ENCODE data around the gene CTNNA2.

Gene CTNNA2

GRCh38 chr2:79757526-79757925 is 244.7 kb downstream of the CTNNA2 start:
- CTCF ChIA-PET = no interaction called here
- DNase-seq (ENCODE audit: extremely low spot score) = no peak
- TF ChIP-seq, protein P1, sequence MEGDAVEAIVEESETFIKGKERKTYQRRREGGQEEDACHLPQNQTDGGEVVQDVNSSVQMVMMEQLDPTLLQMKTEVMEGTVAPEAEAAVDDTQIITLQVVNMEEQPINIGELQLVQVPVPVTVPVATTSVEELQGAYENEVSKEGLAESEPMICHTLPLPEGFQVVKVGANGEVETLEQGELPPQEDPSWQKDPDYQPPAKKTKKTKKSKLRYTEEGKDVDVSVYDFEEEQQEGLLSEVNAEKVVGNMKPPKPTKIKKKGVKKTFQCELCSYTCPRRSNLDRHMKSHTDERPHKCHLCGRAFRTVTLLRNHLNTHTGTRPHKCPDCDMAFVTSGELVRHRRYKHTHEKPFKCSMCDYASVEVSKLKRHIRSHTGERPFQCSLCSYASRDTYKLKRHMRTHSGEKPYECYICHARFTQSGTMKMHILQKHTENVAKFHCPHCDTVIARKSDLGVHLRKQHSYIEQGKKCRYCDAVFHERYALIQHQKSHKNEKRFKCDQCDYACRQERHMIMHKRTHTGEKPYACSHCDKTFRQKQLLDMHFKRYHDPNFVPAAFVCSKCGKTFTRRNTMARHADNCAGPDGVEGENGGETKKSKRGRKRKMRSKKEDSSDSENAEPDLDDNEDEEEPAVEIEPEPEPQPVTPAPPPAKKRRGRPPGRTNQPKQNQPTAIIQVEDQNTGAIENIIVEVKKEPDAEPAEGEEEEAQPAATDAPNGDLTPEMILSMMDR (IDR thresholded peaks at IDR 0.05; ENCODE audit: control extremely low read depth, extremely low read depth, low read depth, missing control alignments) = no peak
- POLR2A ChIA-PET = no interaction called here

- TF ChIP-seq, protein P1 (IDR thresholded peaks at IDR 0.05; ENCODE audit: control extremely low read depth, extremely low read depth, low read depth, missing control alignments) = no peak
- ChIA-PET CTCF (no interaction called here), POLR2A (no interaction called here)
- no peak for DNase-seq (ENCODE audit: extremely low spot score)
Observed at GRCh38 chr2:79758042-79758441, 245.2 kb downstream of the CTNNA2 start.

GRCh38 chr2:79758749-79759282 is 246.0 kb downstream of the CTNNA2 start:
- POLR2A ChIA-PET = no interaction called here
- TF ChIP-seq, protein P1 (IDR thresholded peaks at IDR 0.05; ENCODE audit: control extremely low read depth, extremely low read depth, low read depth, missing control alignments) = no peak

GRCh38 chr2:79770926-79771325 is 258.1 kb downstream of the CTNNA2 start:
- POLR2A ChIA-PET = no interaction called here
- CTCF ChIA-PET = no interaction called here
- no peak for DNase-seq (ENCODE audit: extremely low spot score)
- TF ChIP-seq, protein P1 (IDR thresholded peaks at IDR 0.05; ENCODE audit: control extremely low read depth, extremely low read depth, low read depth, missing control alignments) = no peak

More at GRCh38 chr2:79758749-79759282, 246.0 kb downstream of the CTNNA2 start:
- no peak for DNase-seq (ENCODE audit: extremely low spot score)
- CTCF ChIA-PET = interaction anchor here (1.7 kb wide), 1 partner anchor 9 kb away, joined by 4 read pairs; no protein-coding TSS in a partner anchor

- ChIA-PET CTCF (no interaction called here), POLR2A (no interaction called here)
- DNase-seq (ENCODE audit: extremely low spot score) = no peak
- TF ChIP-seq, protein P1 (IDR thresholded peaks at IDR 0.05; ENCODE audit: control extremely low read depth, extremely low read depth, low read depth, missing control alignments) = no peak
Observed at GRCh38 chr2:79771493-79771892, 258.6 kb downstream of the CTNNA2 start.

- TF ChIP-seq, protein P1 (IDR thresholded peaks at IDR 0.05; ENCODE audit: control extremely low read depth, extremely low read depth, low read depth, missing control alignments) = no peak
- no peak for DNase-seq (ENCODE audit: extremely low spot score)
- ChIA-PET POLR2A (no interaction called here), CTCF (interaction anchor here (1.2 kb wide), 1 partner anchor 14 kb away, joined by 4 read pairs; no protein-coding TSS in a partner anchor)
Observed at GRCh38 chr2:79774016-79774415, 261.2 kb downstream of the CTNNA2 start.
